Measurements from ENCODE around the gene GPR153. TPM values are rescaled to one million over a fixed set of nuclear protein-coding genes. Genes with fewer than 3 reads are reported as not detected.

Gene GPR153
- total and polyA plus RNA-seq, 2 donors from 2014 or later, result 1.1 to 8.6 TPM

- DNase-seq (no peak), FAIRE-seq (no peak)
- no peaks in the 10 kb centered on the region for H3K36me3 ChIP-seq (ENCODE audit: control insufficient read depth in 2 of 3, insufficient read depth in 3 of 3, low read length in 3 of 3)
- intact Hi-C loops (cut with DNase I), result loop anchor here (10.0 kb wide), 1 partner anchor 88 kb away; no protein-coding TSS in a partner anchor
- no peak overlapping the region for H3K27ac ChIP-seq (ENCODE audit: low read depth in 2 of 2, low read length in 2 of 2)
- no peaks in the 10 kb centered on the region for H3K9me3 ChIP-seq (ENCODE audit: control insufficient read depth in 2 of 3, insufficient read depth in 1 of 3, low read length in 3 of 3)
- H3K4me3 ChIP-seq (ENCODE audit: low read length in 3 of 3), result no peak overlapping the region
- H3K27me3 ChIP-seq (ENCODE audit: control insufficient read depth, insufficient read depth, low read length), result no peaks in the 10 kb centered on the region
- no peak overlapping the region for H3K9ac ChIP-seq (ENCODE audit: low read length in 3 of 3)
- TF ChIP-seq, protein P1, sequence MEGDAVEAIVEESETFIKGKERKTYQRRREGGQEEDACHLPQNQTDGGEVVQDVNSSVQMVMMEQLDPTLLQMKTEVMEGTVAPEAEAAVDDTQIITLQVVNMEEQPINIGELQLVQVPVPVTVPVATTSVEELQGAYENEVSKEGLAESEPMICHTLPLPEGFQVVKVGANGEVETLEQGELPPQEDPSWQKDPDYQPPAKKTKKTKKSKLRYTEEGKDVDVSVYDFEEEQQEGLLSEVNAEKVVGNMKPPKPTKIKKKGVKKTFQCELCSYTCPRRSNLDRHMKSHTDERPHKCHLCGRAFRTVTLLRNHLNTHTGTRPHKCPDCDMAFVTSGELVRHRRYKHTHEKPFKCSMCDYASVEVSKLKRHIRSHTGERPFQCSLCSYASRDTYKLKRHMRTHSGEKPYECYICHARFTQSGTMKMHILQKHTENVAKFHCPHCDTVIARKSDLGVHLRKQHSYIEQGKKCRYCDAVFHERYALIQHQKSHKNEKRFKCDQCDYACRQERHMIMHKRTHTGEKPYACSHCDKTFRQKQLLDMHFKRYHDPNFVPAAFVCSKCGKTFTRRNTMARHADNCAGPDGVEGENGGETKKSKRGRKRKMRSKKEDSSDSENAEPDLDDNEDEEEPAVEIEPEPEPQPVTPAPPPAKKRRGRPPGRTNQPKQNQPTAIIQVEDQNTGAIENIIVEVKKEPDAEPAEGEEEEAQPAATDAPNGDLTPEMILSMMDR (IDR thresholded peaks at IDR 0.05; ENCODE audit: borderline replicate concordance, extremely low read depth, insufficient read depth), result no peak
- H3K4me1 ChIP-seq (ENCODE audit: control insufficient read depth in 2 of 3, insufficient read depth in 2 of 3, low read depth in 1 of 3, low read length in 3 of 3), result peaks cover 0 to 4% (median 0%) of the 10 kb centered on the region in 3 donors
Measured at GRCh38 chr1:6256645-6257044, 4.3 kb downstream of the GPR153 start.

- no peaks in the 10 kb centered on the region for H3K27me3 ChIP-seq (ENCODE audit: control insufficient read depth, insufficient read depth, low read length)
- TF ChIP-seq, protein P1 (IDR thresholded peaks at IDR 0.05; ENCODE audit: borderline replicate concordance, extremely low read depth, insufficient read depth), result no peak
- FAIRE-seq (no peak), DNase-seq (no peak)
- H3K4me3 ChIP-seq (ENCODE audit: low read length in 3 of 3), result no peak overlapping the region
- peaks cover 0 to 2% (median 0%) of the 10 kb centered on the region in 3 donors for H3K4me1 ChIP-seq (ENCODE audit: control insufficient read depth in 2 of 3, insufficient read depth in 2 of 3, low read depth in 1 of 3, low read length in 3 of 3)
- H3K9ac ChIP-seq (ENCODE audit: low read length in 3 of 3), result no peak overlapping the region
- no peaks in the 10 kb centered on the region for H3K36me3 ChIP-seq (ENCODE audit: control insufficient read depth in 2 of 3, insufficient read depth in 3 of 3, low read length in 3 of 3)
- no peaks in the 10 kb centered on the region for H3K9me3 ChIP-seq (ENCODE audit: control insufficient read depth in 2 of 3, insufficient read depth in 1 of 3, low read length in 3 of 3)
- intact Hi-C loops (cut with DNase I), result loop anchor here (10.0 kb wide), 1 partner anchor 90 kb away; no protein-coding TSS in a partner anchor
- H3K27ac ChIP-seq (ENCODE audit: low read depth in 2 of 2, low read length in 2 of 2), result no peak overlapping the region
Measured at GRCh38 chr1:6254691-6255090, 6.2 kb downstream of the GPR153 start.

DNA sequence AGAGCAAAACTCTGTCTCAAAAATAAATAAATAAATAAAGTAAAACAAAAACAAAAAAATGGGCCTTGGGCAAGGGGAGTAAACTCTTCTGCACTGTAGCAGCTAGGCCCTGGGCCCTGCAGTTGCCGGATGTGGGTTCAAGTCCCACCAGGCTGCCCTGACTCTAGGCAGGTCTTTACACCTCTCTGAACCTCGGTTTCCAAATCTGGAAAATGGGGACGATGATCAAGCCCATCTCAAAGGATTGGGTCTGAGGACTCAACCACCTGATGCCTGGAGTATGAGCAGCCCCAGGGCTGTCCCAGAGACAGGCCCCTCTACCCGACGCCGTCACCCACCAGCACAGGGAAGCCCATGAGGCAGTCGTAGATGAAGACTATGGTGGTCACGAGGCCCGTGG is 7.5 kb downstream of the GPR153 start:
- no peak for FAIRE-seq
- H3K4me1 ChIP-seq (ENCODE audit: control insufficient read depth in 2 of 3, insufficient read depth in 2 of 3, low read depth in 1 of 3, low read length in 3 of 3), result peaks cover 0 to 2% (median 0%) of the 10 kb centered on the region in 3 donors
- H3K27ac ChIP-seq (ENCODE audit: low read depth in 2 of 2, low read length in 2 of 2), result no peak overlapping the region
- DNase-seq, result no peak
- no peaks in the 10 kb centered on the region for H3K9me3 ChIP-seq (ENCODE audit: control insufficient read depth in 2 of 3, insufficient read depth in 1 of 3, low read length in 3 of 3)
- intact Hi-C loops (cut with DNase I), result loop anchor here (10.0 kb wide), 1 partner anchor 91 kb away; no protein-coding TSS in a partner anchor
- H3K9ac ChIP-seq (ENCODE audit: low read length in 3 of 3), result no peak overlapping the region
- H3K27me3 ChIP-seq (ENCODE audit: control insufficient read depth, insufficient read depth, low read length), result no peaks in the 10 kb centered on the region
- no peaks in the 10 kb centered on the region for H3K36me3 ChIP-seq (ENCODE audit: control insufficient read depth in 2 of 3, insufficient read depth in 3 of 3, low read length in 3 of 3)
- H3K4me3 ChIP-seq (ENCODE audit: low read length in 3 of 3), result no peak overlapping the region
- TF ChIP-seq, protein P1 (IDR thresholded peaks at IDR 0.05; ENCODE audit: borderline replicate concordance, extremely low read depth, insufficient read depth), result no peak

GRCh38 chr1:6252374-6252710 is 8.6 kb downstream of the GPR153 start:
- peaks cover 0 to 2% (median 0%) of the 10 kb centered on the region in 3 donors for H3K4me1 ChIP-seq (ENCODE audit: control insufficient read depth in 2 of 3, insufficient read depth in 2 of 3, low read depth in 1 of 3, low read length in 3 of 3)
- no peak overlapping the region for H3K4me3 ChIP-seq (ENCODE audit: low read length in 3 of 3)
- no peaks in the 10 kb centered on the region for H3K9me3 ChIP-seq (ENCODE audit: control insufficient read depth in 2 of 3, insufficient read depth in 1 of 3, low read length in 3 of 3)
- H3K36me3 ChIP-seq (ENCODE audit: control insufficient read depth in 2 of 3, insufficient read depth in 3 of 3, low read length in 3 of 3), result no peaks in the 10 kb centered on the region
- no peak overlapping the region for H3K27ac ChIP-seq (ENCODE audit: low read depth in 2 of 2, low read length in 2 of 2)
- H3K9ac ChIP-seq (ENCODE audit: low read length in 3 of 3), result no peak overlapping the region
- FAIRE-seq (no peak), DNase-seq (peak in 2 of 5 donors; percentile 33 to 56)
- intact Hi-C loops (cut with DNase I), result loop anchor here (10.0 kb wide), 1 partner anchor 92 kb away; no protein-coding TSS in a partner anchor
- no peaks in the 10 kb centered on the region for H3K27me3 ChIP-seq (ENCODE audit: control insufficient read depth, insufficient read depth, low read length)
- TF ChIP-seq, protein P1 (IDR thresholded peaks at IDR 0.05; ENCODE audit: borderline replicate concordance, extremely low read depth, insufficient read depth), result no peak
